NCI-H524 treated with DMSO at 0.1 percent for 48 hours (cell line): ENCODE results near the gene NPVF.

Experiments used
- DNase-seq: peaks from one replicate; lab custom pipeline; 2025; lab: John Stamatoyannopoulos, UW

Gene NPVF

DNA sequence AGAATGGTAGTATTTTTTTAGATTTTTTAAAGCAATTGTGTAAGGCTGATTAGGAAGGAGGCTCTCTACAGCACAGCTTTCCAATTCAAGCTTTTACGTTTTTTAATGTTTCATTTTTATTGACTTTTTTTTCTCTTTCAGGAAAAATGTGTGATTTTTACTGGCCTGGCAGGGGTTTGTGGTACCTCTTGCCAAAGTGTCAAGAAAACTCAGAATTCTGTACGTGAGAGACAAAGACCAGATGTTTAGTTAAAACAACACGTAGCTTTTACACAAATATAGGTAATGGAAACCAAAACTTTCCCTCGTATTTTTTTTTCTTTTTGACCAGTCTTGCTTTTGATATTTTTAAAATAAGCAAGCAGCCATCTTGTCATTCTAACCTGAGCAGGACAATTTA is 6.0 kb upstream of the NPVF start:
- no peak for DNase-seq

DNA sequence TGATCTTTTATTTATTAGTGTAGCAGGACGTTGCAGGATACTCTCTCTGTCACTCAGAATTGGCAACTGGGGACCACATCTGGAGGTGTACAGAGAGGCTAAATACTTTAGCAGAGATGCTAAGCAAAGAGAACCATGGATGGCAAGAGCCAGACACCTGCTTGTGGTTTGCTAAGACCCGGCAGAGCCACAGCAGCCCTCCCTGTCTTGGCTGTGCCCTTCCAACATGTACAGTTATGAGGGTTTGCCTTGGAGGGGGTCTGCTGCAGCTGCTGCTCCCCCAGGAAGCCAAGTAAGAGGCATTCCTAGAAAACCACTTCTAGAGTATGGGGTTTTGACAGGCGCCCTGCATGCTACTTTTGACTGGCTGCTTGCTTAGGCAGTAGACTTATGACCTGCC is 5.1 kb downstream of the NPVF start:
- DNase-seq: no peak

DNA sequence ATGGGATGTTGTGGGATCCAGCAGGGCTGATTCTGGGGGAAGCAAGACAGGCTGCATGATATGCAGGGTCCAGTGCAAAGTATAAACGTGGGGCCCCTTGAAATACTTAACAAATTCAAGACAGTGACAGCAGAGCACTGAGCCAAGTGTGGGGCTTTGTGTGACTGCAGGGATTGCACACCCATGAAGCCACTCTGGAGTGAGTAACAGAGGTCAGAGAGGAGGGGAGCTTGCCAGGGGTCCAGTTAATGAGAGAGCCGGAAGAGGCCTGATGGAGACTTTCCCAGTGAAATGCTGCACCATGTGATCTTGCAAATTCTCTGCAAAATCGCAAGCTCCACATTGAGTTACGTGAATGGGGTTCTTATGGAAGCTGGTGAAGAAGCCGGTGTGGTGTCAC is 5.6 kb downstream of the NPVF start:
- DNase-seq: no peak

DNA sequence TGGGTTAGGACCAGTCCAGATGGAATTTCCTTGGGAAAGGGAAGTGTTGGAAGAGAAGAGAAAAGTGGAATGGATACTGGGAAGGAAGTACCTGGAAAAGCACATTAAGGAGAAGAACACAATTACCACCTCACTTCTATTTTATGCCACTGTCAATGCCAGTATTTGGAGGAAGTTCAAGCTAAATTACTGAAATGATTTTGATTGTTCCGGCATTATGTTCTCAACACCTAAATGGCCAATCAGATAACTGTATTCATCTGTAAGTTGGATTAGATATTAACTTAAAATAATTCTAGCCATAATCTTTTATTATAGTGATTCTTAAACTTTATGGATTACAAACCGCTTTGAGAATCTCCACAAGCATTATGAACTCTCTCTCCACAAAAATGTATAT is 7.3 kb downstream of the NPVF start:
- DNase-seq: no peak

DNA sequence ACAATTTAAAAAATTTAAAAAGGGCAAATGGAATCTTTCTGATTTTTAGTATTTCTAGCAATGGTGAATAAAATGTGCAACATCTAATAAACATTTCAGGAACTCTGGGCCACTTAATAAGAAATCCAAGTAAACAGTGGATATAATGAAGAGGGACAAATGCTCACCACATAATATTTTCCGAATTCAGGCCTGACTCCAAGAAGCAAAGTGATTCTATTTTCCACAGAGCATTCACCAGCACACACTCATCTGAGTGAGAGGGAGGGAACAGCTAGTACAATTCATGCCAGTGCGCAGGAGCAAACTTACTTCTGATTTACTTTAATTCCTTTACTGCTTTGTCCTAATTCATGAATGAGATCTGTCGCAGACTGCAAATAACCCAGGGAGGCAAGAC is 10.1 kb downstream of the NPVF start:
- DNase-seq: no peak

DNA sequence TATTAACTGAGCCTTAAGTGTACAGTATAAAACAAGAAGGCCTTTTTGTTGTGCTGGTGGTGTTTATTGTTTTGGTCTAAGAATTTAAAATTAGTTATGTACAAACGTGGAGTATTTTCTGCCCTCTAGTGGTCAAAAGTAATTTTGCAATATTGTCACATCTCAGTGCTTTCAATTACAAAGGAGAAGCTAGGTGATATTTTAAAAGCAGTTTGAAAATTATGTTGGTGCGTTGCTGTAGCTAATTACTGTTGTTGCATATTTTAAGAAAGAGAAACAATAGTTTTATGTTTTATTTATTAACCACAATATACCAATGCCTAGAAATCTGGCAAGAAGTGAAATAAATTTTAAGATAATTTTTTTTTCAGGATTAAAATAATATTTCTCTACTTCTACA is 11.4 kb downstream of the NPVF start:
- no peak for DNase-seq

DNA sequence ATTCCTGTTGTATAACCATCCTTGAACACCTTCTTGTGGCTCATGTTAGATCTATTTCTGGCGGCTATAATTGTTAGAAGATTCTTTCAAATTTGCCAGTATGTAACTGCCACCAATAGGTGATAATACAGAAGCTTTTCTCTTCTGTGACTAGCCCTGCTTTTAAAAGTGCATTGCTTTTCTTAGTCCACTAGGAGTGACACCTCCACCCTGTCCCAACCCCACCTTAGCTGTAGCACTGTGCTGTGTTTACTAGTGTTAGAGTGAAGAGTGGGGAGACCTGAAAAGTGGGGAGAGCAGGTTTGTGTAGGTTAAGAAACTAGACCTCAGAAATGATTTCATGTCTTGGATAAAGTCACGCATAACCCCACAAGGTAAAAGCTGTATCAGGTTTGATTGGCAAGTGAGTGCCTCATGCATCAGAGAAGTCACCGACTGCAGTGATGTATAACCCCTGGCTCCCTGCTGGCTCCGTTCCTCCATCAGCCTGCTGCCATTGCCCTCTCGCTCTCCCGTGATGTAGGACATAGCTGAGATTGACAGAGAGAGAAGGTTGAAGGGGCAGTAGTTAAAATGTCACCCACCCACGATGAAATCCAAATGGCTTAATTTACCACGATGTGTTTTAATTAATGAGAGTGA is 12.5 kb downstream of the NPVF start:
- no peak for DNase-seq

DNA sequence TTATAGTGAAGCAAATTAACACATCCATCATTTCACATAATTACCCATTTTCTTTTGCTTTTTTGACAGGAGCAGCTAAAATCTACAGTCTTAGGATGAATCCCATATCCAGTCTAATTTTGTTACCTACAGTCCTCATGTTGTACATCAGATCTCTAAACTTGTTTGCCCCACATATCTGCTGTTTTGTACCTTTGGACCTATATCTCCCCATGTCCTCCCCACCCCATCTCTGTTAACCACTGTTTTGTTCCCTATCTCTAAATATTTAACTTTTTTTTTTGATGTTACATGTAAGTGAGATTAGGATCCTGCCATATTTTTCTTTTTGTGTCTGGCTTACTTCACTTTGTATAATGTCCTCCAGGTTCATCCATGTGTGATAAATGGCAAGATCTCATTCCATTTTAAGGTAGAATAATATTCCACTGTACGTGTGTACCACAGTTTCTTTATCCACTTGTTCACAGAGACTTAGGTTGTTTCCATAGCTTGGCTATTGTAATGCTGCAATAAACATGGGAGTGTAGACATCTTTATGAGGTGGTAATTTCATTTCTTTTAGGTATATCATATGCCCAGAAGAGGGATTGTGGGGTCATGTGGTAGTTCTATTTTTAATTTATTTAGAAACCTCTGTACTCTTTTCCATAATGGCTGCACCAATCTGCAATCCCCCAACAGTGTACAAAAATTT is 19.6 kb downstream of the NPVF start:
- no peak for DNase-seq

DNA sequence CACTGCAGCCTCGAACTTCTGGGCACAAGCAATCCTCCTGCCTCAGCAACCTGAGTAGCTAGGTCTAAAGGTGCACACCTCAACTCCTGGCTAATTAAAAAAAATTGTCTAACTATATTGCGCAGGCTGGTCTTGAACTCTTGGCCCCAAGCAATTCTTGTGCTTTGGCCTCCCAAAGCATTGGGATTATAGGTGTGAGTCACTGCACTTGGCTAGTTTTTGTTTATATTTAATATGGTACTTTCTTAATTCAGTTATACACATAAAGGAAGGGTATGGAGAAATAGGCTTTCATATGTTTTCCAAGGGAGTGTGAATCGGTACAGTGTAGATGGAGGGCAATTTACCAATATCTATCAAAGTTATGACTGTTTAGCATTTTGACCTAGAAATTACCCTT is 20.4 kb downstream of the NPVF start:
- DNase-seq: no peak

DNA sequence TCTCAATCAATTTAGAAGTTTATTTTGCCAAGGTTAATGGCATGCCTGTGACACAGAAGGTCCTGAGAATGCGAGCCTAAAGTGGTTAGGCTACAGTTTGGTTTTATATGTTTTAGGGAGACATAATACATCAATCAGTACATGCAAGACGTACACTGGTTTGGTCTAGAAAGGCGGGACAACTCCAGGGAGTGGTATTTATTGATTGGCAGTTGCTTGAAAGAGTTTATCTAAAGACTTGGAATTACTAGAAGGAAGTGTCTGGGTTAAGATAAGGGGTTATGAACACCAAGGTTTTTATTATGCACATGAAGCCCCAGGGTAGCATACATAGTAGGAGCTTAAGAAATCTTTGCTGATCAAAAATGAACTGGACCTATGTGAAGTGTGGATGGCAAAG is 21.5 kb downstream of the NPVF start:
- DNase-seq: no peak

DNA sequence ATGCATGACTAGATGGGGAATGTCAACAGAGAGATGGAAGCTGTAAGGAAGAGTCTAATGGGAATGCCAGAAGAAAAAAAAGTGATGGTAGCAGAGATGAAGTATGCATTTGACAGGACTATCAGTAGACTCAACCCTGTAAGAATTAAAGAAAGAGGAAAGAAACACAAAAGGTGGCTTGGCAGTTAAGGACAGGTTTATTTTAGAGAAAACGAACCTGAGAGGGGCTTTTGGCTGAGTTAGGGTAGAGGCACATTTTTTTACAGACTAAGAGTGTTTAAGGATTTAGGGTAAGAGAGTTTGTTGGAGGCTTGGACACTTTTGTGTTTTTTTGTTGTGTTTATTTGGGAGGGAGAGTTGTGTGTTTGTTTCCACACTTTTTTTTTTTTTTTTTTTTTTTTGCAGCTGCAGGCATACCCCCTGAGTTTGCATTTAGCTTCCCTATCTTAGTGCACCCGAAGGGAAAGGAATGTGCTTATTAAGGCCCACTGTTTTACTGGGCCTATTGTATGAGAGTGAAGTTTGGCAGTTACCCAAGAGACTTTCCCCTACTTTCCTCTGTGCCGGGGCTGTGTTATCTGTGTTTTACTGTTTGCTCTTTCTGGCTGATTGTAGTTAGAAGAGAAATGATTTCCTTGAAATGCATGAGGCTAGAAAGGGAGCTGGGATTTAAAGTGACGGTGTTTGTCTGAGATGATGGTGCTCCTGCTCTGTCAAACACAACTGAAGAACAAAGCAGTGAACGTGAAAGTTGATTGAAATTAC is 32.0 kb downstream of the NPVF start:
- no peak for DNase-seq

DNA sequence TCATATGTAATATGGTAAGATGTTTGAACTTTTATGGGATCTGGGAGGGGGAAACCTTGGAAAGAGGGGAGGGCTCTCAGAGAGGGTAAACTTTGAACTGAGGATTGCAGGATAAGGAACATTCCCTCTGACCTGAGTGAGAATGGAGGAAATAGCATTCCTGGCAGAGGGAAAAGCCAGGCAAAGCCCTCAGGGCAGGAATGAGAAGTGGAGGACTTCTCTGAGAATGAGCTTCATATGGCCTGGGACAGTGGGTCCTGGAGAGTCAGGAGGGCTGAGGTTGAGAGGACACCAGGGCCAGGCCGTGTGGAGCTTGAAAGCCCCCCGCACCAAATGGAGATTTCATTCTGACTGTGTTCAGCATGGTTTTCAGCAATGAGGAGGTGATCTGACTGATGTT is 34.2 kb downstream of the NPVF start:
- no peak for DNase-seq

DNA sequence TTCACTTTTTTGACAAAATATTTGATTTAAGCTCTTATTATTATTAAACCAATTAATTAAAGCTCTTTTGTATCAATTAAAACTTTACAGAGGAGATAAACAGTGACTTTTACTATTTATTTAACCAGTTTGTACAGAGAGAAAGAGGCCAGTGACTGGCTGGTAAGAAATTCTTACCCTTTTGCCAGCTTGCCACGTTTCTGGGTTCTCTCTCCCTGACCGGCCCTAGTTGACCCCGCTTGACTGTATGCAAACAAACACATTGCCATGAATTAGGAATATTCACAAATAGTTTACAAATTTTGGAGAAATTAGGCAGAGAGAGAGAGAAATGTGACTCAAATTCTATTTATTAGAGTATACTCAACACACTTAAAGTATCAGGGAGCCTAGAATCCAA is 36.2 kb downstream of the NPVF start:
- no peak for DNase-seq

DNA sequence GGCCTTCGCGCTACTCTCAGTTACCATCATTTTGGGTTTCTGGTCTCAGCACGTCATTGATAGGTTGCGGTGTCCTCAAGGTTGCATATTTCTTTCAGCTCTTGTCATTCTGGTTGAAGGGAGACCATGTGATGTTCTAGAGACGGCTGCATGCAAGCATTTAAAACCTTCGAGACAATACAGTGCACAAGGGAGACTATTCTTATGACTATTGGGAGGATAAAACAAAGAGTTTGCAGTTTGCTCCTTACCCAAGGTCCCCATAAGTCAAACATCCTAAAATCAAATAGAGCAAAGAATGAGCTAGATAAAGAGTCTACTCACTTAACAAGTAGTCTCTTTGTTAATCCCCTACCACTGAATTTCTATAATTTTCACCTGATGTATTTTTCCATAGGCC is 39.1 kb downstream of the NPVF start:
- DNase-seq: no peak

DNA sequence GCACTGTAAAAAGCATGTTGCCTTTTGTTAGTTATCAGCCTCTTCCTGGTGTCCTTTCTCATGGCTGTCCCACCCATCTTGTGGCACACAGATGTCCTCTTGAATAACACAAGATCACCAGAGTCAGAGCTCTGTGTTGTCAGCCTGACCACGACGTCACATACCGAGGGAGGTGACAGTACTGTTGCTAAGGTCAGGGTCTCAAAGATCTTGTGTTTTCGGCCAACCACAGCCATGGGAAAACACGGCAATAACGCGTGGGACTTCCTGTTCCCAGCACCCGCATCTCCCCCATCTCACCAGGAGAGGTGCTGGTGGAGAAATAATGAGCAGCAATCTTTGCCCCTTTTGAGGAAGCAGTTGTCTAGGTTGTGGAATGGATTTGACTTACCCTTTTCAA is 40.4 kb downstream of the NPVF start:
- DNase-seq: no peak

DNA sequence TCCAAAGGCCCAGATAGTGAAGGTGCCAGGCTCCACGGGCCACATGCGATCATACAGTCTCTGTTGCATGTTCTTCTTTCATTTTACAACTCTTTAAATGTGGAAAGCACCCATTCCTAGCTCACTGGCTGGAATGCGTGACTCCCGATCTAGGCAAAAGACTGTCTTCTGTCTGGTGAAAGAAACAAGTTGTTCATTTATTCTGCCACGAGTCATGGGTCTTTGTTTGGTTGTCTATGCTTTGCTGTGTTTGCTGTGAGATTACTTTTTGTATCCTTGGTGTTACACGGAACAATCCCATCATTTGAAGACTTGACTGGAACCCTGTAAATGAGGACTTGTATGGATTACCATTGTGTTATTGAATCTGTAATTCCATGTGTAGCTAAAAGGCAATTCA is 41.9 kb downstream of the NPVF start:
- no peak for DNase-seq

DNA sequence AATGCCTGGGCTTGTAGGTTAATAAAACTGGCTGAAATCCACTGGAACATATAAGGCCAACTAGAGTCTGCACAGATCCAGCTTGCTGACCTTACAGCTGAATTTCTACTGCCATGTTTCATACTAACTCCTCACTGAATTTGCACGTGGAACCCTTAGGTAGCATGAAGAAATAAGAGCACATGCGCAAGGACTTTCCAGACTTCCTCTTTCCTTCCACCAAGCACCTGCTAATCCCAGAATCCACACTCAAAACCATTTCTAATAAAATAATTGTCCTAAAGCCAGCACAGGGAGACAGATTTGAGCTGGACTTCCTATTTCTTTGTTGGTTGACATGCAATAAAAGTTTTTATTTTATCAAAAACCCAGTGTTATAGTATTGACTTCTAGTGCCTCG is 46.8 kb downstream of the NPVF start:
- no peak for DNase-seq

DNA sequence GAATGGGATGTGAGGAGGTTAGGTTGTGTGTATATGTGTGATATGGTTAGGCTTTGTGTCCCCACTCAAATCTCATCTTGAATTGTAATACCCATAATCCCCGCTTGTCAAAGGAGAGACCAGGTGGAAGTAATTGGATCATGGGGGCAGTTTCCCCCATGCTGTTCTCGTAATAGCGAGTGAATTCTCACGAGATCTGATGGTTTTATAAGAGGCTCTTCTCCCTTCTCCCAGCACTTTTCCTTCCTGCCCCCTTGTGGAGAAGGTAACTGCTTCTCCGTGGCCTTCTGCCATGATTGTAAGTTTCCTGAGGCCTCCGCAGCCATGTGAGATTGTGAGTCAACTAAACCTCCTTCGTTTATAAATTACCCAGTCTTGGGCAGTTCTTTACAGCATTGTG is 47.3 kb downstream of the NPVF start:
- DNase-seq: no peak

DNA sequence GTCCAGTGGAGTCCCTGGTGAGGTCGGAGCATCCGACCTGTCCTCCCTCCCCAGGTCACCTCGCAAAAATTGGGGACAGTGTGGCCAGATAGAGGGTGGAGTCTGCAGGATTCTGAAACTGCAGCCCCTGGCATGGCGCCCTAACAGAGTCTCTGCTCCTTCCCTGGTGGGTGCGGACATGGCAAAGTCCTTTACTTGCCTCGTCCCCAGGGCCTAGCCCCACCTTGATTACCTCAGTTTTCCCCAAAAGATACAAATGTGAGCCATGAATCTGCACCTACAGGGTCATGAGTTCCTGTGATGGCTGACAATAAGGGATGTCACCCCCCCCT is 47.7 kb downstream of the NPVF start:
- no peak for DNase-seq

DNA sequence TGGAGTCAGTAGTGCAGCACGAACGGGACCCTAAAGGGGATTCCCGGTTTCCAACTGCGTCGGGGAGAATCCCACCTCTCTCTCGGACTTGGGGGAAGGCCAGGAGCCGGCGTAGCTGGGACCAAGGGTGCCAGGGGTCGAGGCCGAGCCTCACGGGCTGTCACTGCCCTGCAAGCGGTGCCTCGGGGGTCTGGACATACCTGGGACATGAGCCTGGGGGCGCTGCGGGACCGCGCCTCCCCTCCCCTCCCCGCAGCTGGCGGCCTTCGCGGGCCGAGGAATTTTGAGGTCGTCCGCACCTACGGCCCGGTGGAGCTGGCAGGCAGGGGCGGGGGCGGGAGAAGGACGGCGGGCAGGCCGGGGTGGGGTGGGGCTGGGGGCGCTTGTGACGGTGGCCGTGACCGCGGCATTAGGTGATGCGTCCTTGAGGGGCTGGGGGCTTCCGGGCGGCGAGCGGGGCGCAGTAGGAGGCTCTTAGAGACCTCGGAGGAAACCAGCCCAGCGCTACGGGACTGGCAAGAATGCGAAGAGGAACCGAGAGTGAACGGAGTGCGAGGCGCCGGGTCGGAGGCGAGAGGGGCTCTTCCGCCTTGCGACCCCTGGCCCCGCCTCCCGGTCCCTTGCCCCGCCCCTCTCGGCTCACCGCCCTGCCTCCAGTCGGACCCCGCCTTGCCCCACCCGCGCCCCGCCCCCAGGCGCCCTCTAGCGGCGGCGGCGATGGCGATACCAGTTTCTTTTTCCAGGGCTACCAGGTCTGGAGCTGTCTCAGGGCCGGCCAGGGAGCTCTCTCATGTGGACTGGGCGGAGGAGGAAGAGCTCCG is 48.3 kb downstream of the NPVF start:
- peak; percentile 61 for DNase-seq

DNA sequence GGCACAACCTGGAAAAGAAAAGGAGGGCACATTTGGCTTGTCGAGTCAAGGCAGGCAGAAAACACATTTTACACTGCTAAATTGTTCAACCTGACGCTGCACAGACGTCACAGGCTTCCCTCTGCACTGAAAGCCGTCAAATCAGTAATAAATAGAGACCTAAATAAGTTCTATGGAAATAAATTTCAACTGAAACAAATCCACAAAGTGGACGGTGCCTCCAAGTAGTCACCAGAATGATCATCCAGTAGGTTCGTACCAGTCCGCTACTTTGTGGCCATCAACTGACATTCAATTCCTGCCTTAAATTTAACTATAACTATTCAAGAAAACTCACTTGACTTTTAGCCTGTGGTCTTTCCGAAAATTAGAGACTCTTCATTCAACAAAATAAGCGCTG is 49.0 kb downstream of the NPVF start:
- no peak for DNase-seq
